HL-60/S4 treated with phorbol 12-myristate 13-acetate at 8.2 ng/mL for 4 days and 3 days (cell line): Measurements from ENCODE around the gene MTARC2.

Source experiments
- in situ Hi-C: fragments of 300-500 bp; cut with MboI; formaldehyde crosslinking; loops from 2 replicates; pipeline ENCODE4 v1.15.0; 2022; ENCODE audit warnings: low sequenced_read_pairs

Gene MTARC2

DNA sequence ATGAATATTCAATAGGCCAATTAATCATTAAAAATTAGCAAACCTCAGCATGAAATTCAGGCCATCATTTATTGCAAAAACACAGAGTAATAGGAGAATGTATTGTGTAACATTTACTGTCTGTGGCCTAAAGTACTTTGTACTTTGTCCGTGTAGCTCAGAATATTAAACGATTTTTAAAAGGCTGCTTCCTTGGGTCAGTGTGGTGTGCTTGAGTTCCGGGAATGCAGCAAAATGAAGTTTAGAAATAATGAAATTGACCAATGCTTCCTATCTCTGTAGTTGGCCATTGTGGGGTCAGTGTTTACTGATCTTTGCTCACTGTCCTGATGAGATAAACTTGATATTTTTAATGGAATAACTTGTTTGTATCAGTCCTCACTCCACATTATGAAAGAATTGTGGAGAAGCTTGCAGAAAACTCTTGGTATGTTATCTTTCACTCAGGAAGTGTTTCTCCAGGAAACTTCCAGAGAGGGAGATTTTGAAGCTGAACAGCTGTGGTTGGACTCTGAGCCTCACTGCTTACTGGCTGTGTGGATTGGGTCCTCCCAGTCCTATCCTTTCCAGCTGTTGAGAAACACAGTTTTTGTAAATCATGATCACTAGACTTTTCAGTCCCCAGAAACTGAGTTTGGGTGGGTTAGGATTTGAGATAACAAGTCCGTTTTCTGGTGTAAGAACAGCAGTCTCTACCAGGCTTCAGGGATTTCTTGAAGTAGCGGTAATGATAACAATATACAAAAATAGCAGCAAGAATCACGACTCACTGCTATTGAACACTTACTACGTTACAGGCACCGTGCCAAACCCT is 19.4 kb downstream of the MTARC2 start:
- in situ Hi-C loops = no loop called here

DNA sequence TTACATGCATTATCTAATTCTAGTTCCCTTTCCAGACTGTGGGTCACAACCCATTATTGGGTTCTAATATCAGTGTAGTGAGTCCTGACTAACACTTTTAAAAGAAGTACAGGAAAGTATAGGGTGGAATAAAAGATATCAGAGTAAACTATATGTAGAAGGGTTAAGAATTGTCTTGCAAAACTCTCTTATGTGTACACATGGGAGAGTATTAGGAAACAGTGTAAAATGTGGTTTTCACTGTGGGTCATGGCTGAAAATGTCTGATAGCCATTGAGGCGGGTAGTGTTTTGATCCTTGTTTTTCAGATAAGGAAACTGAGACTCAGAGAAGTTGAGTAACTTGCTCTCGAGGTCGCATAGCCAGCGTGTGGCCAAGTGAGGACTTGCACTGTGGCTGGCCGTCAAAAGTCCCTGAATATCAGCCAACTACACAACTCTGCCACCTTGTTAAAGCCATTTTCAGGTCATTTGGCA is 20.0 kb downstream of the MTARC2 start:
- in situ Hi-C loops = no loop called here

DNA sequence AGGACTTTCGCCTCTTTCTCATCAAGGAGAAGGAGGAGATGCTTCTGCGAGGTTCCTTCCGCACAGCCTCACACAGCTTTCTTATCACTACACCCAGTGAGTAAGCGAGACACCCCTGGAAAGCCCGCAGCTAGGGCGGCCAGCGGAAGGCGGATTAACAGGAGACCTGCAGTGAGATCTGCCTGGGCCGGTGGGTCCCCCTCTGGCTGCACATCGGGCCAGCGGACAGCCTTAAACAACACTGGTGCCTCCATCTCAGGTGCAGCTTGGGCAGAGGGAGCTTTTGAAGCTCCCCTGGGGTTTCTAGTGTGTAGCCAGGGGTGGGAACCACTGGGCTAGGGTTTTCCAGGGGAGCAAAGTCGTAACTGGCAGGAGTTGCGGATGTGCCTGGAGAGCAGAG is 21.1 kb downstream of the MTARC2 start:
- in situ Hi-C loops = no loop called here

DNA sequence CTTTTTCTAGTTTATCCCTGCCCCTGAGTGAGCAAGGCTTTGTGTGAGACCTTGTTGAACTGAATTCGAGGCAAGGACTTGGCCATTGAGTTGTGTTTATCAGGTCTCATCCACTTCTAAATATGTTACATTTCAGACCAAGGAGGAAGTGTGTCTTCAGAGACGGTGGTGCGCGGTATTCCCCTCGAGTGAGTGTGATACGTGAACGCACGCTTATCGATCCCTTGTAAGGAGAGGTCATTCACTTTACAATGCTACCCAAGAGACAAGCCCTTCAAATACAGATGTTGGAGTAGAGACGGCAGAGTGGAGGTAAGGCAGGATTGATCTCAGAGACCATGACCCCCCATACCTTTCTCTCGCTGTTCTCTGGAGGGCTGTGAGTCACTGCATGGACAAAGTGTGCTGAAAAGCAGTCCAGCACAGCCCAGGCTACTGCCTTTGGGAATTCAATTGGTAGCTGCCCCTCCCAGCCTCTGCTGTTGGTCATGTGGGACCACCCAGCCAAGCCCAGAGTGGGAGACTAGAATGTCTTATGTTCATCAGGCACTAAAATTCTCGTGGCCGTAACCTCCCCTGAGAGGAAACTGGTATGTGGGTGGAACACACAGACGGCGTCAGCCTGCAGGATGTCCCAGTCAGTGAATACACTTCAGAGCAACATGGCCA is 22.3 kb downstream of the MTARC2 start:
- in situ Hi-C loops = no loop called here

DNA sequence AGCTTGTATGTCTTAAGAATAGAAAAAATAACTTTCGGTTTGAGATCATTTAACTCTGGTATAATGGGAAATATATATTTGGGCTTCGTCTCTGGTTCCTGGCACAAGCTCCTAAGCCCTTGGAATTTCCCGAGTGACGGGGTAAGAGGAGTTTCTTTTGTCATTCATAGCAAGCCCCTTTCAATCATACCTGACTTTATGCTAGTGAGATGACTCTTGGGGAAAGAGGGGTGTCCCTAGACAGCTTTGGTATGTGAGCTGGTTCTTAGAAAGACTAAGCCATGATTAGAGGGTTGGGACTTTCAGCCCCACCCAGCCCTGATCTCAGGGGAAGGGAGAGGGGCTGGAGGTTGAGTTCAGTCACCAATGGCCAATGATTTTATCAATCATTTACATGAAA is 24.7 kb downstream of the MTARC2 start:
- in situ Hi-C loops = no loop called here

DNA sequence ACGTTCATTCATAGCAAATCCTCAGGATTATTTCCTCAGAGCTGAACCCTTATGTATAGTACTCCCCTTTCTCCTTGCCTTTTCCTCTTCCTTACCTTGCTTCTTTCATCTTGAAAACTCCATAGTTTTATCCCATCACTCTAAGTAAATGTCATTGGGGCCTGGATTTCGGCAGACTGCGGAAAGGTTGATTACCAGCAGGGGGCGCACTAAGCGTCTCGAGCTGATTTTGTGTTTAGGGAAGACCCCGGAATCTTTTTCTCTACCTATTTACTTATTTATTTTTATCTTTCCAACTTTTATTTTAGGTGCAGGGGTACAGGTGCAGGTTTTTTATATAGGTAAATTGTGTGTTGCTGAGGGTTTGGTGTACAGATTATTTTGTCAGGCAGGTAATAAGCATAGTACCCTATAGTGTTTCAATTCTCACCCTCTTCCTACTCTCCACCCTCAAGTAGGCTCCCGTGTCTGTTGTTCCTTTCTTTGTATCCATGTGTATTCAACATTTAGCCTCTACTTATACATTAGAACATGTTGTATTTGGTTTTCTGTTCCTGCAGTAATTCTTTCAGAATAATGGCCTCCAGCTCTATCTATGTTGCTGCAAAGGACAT is 27.2 kb downstream of the MTARC2 start:
- in situ Hi-C loops = no loop called here

DNA sequence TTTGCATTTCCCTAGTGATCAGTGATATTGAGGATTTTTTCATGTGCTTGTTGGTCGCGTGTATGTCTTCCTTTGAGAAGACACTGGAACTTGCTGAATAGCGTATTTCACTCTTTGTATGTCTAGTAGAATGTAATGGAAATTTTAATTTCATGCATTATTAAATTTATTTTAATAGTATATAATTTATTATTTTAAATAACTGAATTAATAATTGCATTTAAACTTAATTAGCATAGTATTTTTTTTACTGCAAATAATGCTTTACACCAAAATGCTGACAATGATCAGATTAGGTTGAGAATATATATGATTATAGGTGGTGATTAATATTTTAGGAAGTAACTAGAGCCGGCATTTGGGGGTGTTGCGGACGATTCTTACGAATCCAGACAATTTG is 28.1 kb downstream of the MTARC2 start:
- in situ Hi-C loops = no loop called here

DNA sequence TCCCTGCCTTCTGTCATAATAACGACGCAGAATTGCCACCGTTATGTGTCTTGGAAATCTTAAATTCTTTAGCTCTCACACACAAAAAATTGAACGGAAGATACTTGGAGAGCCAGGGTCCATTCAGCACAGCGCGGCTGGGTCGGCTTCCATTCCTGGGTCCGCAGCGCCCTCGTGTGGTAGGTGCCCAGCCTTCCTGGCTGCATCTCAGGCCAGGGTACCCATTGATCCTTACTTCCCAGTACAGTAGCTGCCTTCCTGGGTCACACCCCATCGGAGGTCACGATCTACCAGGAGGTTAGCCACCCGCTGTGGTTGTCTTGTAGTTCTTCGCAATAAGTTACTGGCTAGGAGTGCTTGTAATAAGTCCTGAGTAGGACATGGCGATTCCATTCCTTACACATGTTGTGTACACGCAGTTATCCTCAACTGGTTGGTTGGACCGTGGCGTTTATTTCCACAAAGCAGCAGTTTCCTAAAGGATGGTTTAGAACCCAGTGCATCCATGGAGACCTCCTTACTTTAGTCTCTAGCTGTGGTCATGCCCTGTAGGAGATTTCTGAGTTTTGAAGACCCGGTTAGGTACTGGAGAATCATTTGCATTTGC is 28.7 kb downstream of the MTARC2 start:
- in situ Hi-C loops = no loop called here

DNA sequence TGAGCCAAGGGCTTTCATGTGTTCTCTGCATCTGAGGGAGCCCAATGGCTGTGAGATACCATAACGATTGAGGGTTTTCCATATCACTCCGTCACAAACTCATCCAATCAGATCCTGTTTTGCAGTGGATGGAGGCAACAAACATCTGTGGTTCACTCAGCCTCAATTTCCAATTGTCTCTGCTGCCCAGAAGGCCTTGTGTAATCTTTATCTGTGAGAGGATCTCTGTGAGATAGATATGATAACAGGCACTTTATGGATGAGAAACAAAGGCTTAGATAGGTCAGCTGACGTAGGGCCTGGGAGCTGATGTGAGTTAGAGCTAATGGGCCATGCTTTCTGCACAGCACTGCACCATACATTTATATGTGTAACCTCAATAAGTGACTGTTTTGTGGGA is 35.3 kb downstream of the MTARC2 start:
- in situ Hi-C loops = no loop called here

DNA sequence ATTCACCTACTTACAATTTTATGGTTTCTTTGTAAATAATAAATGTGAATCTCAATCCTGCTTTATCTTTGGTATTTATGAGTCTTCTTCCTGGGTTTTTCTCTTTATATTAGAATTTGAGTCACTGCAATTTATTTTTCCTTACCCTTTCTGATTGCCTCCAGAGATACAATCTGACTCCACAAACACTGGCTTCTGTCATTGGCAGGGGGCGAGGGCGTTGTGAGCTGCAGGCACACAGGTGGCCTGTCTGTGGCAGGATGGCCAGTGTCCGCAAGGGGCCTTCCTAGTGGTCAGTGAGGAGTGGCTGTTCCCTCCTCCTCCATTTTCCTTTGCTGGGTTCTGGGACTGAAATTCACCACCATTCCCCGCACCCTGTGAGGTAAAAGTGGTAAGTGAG is 36.6 kb downstream of the MTARC2 start:
- in situ Hi-C loops = no loop called here

DNA sequence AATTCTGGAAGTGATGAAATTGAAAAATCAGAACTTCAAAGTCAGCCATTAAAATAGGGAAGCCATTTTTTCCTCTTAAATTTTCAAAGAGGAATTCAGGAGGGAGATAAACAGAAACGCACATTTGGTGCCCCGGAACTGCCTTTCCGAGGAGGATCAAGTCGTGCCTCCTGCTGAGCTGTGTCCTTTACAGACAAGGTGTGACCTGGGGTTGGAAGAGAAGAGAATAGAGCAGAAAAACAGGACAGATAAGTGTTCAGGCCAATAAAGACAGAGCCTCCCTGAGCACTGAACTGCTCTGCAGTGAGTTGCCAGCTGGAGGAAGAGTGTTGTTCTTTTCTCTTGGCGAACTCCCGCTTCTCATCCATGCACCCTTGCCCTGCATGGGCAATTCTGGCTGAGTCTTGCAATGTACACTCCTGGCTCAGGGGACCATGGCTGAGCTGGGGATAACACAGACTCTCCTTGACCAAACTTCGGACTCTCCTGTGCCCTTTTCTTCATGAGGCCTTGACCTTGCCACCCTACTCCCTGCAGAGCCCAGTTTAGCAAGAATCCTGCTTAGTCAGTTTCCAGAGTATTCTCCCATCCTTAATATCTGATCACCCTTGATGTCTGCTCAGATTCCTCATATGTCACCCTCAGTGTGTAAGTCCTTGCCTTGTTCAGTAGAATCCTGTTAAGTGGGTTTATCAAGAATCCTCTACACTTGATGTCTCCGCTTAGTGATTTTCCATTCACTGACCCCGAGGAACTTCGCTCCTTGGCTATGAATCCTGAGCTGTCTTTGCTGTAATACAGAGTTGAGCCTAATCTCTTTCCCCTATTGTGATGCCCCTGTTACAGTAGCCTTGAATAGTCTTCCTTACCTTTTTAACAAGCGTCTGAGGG is 37.3 kb downstream of the MTARC2 start:
- in situ Hi-C loops = no loop called here

DNA sequence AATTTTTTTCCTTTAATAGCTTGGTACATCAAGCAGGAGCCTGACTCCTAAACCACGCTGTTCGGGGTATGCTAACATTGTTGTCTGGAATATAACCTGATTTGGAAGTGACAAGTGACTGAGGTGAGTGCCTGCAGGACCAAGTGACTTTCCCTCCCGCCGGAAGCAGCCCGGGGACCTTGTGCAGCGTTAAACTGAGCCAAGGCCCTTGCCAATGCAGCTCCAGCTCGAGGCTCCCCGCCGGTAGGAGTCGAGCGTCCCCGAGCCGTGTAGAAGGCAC is 37.9 kb downstream of the MTARC2 start:
- in situ Hi-C loops = no loop called here

DNA sequence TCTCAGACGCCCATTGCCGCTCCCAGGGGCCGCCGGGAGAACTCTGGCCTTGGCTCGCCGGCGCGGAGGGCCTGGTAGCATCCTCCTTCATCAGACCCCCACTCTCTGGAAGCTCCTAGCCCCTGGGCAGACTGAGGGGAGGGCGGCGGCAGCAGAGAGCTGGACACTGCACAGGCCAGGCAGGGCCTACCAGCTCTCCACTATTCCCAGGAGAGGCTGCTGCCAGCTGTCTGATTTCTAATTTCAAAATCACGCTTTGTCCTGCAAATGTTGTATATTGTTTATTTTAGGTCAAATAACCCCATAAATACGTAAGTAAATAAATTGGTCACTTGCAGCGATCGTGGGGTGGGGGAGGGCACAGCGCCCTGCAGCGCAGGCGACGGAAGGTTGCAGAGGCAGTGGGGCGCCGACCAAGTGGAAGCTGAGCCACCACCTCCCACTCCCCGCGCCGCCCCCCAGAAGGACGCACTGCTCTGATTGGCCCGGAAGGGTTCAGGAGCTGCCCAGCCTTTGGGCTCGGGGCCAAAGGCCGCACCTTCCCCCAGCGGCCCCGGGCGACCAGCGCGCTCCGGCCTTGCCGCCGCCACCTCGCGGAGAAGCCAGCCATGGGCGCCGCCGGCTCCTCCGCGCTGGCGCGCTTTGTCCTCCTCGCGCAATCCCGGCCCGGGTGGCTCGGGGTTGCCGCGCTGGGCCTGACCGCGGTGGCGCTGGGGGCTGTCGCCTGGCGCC is 38.4 kb downstream of the MTARC2 start, which contains the start of gene MTARC1:
MTARC1 (plus strand) TSS at position 577 of the 732 bp plus-strand sequence; CDS start at position 609, 32 bp downstream.
- in situ Hi-C loops = no loop called here

DNA sequence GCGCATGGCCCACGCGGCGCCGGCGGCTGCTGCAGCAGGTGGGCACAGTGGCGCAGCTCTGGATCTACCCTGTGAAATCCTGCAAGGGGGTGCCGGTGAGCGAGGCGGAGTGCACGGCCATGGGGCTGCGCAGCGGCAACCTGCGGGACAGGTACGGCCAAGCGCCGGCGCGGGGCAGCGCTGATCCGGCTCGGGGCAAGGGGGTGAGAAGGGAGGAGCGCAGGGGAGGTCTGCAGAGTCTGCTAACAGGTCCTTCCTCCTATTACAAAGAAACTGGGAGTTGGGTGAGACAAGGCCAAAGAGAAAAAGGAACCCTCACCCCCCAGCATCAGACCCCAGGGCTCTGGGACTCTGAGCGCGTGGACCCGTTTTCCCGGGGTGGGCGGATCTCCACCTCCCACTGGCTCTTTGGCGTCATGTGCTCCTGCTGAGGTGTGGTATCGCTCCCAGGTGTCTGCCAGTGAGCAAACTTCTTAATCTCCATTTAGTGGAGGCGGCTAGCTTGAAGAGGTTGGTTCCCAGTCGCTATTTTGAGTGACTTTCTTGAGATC is 39.0 kb downstream of the MTARC2 start:
- in situ Hi-C loops = no loop called here

DNA sequence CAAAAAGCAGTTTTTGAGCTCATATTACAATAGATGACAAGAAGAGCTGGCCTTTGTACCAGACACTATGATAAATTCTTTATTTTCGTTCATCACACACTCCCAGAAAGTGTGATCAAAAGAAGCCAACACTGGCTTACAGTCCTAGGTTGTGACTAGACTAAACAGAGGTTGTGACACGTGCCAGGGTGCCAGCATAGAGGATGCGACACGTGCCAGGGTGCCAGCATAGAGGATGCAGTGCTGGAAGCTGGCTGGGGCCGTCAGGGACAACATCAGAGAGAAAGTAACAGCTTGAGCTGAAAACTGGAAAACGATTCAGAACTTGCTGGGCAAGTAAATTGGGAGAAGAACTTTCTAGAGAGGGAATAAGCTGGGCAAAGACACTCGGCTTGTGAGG is 40.8 kb downstream of the MTARC2 start:
- in situ Hi-C loops = no loop called here

DNA sequence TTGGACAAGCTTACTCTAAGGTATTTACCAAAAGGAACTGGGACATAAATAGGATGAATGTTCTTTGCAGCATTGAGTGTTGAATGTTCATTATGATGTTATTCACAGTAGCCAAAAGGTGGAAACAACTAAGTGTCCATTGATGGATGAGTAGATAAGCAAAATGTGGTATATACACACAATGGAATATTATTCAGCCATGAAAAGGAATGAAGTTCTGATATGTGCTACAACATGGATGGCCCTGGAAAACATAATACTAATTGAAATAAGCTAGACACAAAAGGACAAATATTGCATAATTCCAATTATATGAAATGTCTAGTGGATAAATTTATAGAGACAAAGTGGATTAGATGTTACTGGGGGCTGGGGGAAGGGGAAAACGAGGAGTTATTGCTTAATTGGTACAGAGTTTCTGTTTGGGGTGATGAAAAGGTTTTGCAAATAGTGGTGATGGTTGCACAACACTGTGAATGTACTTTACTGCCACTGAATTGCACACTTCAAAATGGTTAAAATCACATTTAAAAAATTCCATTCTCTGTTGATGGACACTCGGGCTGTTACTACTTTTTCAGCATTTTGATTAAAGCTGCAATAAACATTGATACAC is 41.5 kb downstream of the MTARC2 start:
- in situ Hi-C loops = no loop called here

DNA sequence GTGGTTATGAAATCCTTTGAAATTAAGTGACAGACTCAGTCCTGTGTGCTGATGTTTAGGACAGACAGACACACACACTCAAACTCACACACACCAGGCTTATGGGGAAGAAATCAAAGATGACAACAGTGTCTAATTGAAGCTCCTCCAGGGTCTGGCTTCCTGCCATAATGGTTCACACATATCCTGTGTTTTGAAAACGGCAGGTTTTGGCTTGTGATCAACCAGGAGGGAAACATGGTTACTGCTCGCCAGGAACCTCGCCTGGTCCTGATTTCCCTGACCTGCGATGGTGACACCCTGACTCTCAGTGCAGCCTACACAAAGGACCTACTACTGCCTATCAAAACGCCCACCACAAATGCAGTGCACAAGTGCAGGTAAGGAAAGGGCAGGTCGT is 43.2 kb downstream of the MTARC2 start:
- in situ Hi-C loops = no loop called here

DNA sequence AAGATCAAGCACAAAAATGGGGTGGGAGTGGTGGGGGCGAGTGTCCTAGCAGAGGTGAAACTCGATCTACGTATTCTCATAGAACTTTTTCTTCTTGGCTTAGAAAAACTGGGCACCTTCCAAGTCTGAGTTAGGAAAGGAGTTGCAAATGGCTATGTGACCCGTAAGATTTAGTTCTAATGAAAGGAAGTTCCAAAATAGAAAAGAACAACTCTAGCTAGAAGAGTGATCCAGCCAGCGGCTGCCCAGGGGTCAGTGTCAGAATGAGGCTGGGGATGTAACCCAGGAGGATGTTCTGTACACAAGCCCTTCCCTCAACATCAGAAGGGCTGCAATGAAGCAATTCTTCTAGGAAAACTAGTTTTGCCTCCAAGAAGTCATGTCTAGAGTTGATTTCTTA is 43.8 kb downstream of the MTARC2 start:
- in situ Hi-C loops = no loop called here

DNA sequence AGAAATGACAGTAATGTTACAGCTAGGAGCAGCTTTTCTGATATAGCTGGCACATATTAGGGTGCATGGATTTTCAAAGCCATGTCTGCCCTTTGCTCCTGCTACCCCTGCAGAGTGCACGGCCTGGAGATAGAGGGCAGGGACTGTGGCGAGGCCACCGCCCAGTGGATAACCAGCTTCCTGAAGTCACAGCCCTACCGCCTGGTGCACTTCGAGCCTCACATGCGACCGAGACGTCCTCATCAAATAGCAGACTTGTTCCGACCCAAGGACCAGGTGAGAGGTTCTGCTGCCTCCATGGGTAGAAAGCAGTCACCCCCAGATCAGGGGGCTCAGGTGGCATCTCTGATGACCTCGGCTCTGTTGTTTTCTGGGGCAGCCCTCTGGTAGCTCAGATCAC is 48.4 kb downstream of the MTARC2 start:
- in situ Hi-C loops = no loop called here
